Ecto neural progenitor cell (in vitro differentiated cells): ENCODE results near the gene RSAD1.

ENCODE experiments used
- DNase-seq: peaks from one replicate; pipeline ENCODE4 v3.0.0-alpha.2; 2018; ENCODE audit warnings: low spot score

The RSAD1 gene

GRCh38 chr17:50458270-50458669, 20.4 kb upstream of the RSAD1 start:
- no peak for DNase-seq

- DNase-seq, result peak; percentile 39
Observed at GRCh38 chr17:50458701-50459676, 19.7 kb upstream of the RSAD1 start.

GRCh38 chr17:50459756-50460155, 18.9 kb upstream of the RSAD1 start:
- DNase-seq, result peak; percentile 40

- DNase-seq, result peak; percentile 42
Observed at GRCh38 chr17:50460831-50461526, 17.7 kb upstream of the RSAD1 start.

- DNase-seq, result peak; percentile 43
Observed at GRCh38 chr17:50461550-50462132, 17.0 kb upstream of the RSAD1 start.

- peak; percentile 40 for DNase-seq
Observed at GRCh38 chr17:50462446-50462845, 16.2 kb upstream of the RSAD1 start.

- DNase-seq, result no peak
Observed at GRCh38 chr17:50464121-50464520, 14.5 kb upstream of the RSAD1 start.

- DNase-seq, result no peak
Observed at GRCh38 chr17:50464736-50465135, 13.9 kb upstream of the RSAD1 start.

- no peak for DNase-seq
Observed at GRCh38 chr17:50465171-50465570, 13.5 kb upstream of the RSAD1 start.

- DNase-seq, result no peak
Observed at GRCh38 chr17:50465635-50466034, 13.0 kb upstream of the RSAD1 start.

GRCh38 chr17:50466371-50467113, 12.1 kb upstream of the RSAD1 start:
- DNase-seq, result no peak

- no peak for DNase-seq
Observed at GRCh38 chr17:50467114-50467854, 11.4 kb upstream of the RSAD1 start.

- DNase-seq, result no peak
Observed at GRCh38 chr17:50467855-50468303, 10.8 kb upstream of the RSAD1 start.

GRCh38 chr17:50468304-50469207, 10.1 kb upstream of the RSAD1 start, which contains the start of gene CHAD:
Gene CHAD (minus strand): TSS chr17:50468880. CDS start chr17:50468813, 67 bp downstream.
- DNase-seq, result peak; percentile 67

- no peak for DNase-seq
Observed at GRCh38 chr17:50469208-50469605, 9.5 kb upstream of the RSAD1 start.

GRCh38 chr17:50469671-50470305, 8.9 kb upstream of the RSAD1 start:
- no peak for DNase-seq

GRCh38 chr17:50470426-50470825, 8.2 kb upstream of the RSAD1 start:
- no peak for DNase-seq

- DNase-seq, result no peak
Observed at GRCh38 chr17:50471009-50471905, 7.4 kb upstream of the RSAD1 start.
